Astrocyte (in vitro differentiated cells and primary cell): Measurements from ENCODE around the gene EXTL2. TPM values are rescaled to one million over a fixed set of nuclear protein-coding genes. Genes with fewer than 3 reads are reported as not detected.

Experiments used
- DNase-seq: peaks from one replicate; pipeline ENCODE4 v3.0.0-alpha.2; 2010; ENCODE audit warnings: low read depth
- FAIRE-seq: peaks from 2 replicates; lab custom pipeline; 2011; peaks lifted over from hg19 to GRCh38; lab: Jason Lieb, UNC
- H2AFZ ChIP-seq: 2 replicates; pipeline ENCODE4 v1.6.0; 2012; ENCODE audit warnings: low read depth, low read length, inconsistent platforms
- H3K27ac ChIP-seq: 2 replicates; pipeline ENCODE4 v1.5.1; 2011; ENCODE audit warnings: low read depth, low read length, inconsistent platforms
- H3K27me3 ChIP-seq: 2 replicates; pipeline ENCODE4 v1.6.0; 2011; ENCODE audit warnings: low read length, inconsistent platforms; ENCODE audit not compliant: insufficient read depth
- H3K36me3 ChIP-seq: 2 replicates; pipeline ENCODE4 v1.5.1; 2011; ENCODE audit warnings: low read length, inconsistent platforms; ENCODE audit not compliant: insufficient read depth
- H3K4me1 ChIP-seq: 2 replicates; pipeline ENCODE4 v1.5.1; 2011; ENCODE audit warnings: low read length, inconsistent platforms; ENCODE audit not compliant: insufficient read depth
- H3K4me2 ChIP-seq: 2 replicates; pipeline ENCODE4 v1.6.0; 2012; ENCODE audit warnings: low read length, inconsistent platforms
- H3K4me3 ChIP-seq: 2 replicates; pipeline ENCODE4 v1.5.1; 2011; ENCODE audit warnings: low read depth, mild to moderate bottlenecking, low read length, inconsistent platforms; ENCODE audit not compliant: insufficient read depth
- H3K79me2 ChIP-seq: 2 replicates; pipeline ENCODE4 v1.6.0; 2012; ENCODE audit warnings: mild to moderate bottlenecking, low read length, inconsistent platforms; ENCODE audit not compliant: insufficient read depth
- H3K9ac ChIP-seq: 2 replicates; pipeline ENCODE4 v1.6.0; 2012; ENCODE audit warnings: mild to moderate bottlenecking, low read length, inconsistent platforms
- H3K9me3 ChIP-seq: 2 replicates; pipeline ENCODE4 v1.5.1; 2012; ENCODE audit warnings: low read depth, mild to moderate bottlenecking, low read length, inconsistent platforms; ENCODE audit not compliant: insufficient read depth
- H4K20me1 ChIP-seq: 2 replicates; pipeline ENCODE4 v1.6.0; 2012; ENCODE audit warnings: low read length, inconsistent platforms; ENCODE audit not compliant: insufficient read depth
- H3K27ac Mint-ChIP-seq: one replicate; pipeline ENCODE4 v1.8.0; 2021; ENCODE audit warnings: mild to moderate bottlenecking, mixed read lengths; ENCODE audit not compliant: unreplicated experiment
- H3K27me3 Mint-ChIP-seq: one replicate; pipeline ENCODE4 v1.8.0; 2021; ENCODE audit warnings: low read depth, mixed read lengths; ENCODE audit not compliant: unreplicated experiment
- H3K36me3 Mint-ChIP-seq: one replicate; pipeline ENCODE4 v1.8.0; 2021; ENCODE audit warnings: low read depth, mixed read lengths; ENCODE audit not compliant: unreplicated experiment
- H3K4me1 Mint-ChIP-seq: one replicate; pipeline ENCODE4 v1.8.0; 2021; ENCODE audit warnings: low read depth, mixed read lengths; ENCODE audit not compliant: unreplicated experiment
- H3K4me3 Mint-ChIP-seq: one replicate; pipeline ENCODE4 v1.8.0; 2021; ENCODE audit warnings: mild to moderate bottlenecking, moderate library complexity, mixed read lengths; ENCODE audit not compliant: unreplicated experiment
- H3K9me3 Mint-ChIP-seq: one replicate; pipeline ENCODE4 v1.8.0; 2021; ENCODE audit warnings: mild to moderate bottlenecking, mixed read lengths; ENCODE audit not compliant: unreplicated experiment
- CTCF ChIP-seq: IDR thresholded peaks from 2 replicates; pipeline ENCODE4 v1.5.1; 2011; ENCODE audit warnings: low read depth, mild to moderate bottlenecking, inconsistent platforms, low read length, moderate library complexity; ENCODE audit not compliant: insufficient read depth
- EZH2 ChIP-seq: IDR thresholded peaks from 2 replicates; pipeline ENCODE4 v1.6.1; 2012; ENCODE audit warnings: mild to moderate bottlenecking, low read length, inconsistent platforms; ENCODE audit not compliant: insufficient read depth
- total RNA-seq: library from RNA; stranded (reverse); gene quantifications from 2 replicates; pipeline ENCODE4 v1.2.1, GENCODE V29; 2021

EXTL2 gene
- total RNA-seq, 1 donor from 2014 or later = 36.2 TPM

DNA sequence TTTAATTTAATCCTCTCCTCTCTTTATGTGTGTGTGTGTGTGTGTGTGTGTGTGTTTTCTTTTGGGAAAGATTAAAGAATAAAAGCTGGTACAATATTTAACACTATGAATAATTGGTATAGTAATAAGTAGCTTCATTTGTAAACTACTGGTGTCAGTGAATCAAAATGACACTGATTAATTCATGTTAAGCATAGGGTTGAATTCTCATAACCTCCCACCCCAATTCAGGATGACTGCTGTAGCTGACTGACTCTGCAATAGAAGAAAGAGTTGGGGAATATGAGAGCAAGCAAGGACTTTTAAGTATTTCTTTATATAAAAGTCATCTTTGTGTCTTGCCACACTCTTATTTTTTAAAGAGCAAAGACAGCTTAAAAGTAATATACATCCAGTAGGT is 14.4 kb upstream of the EXTL2 start:
- Histone ChIP-seq H3K27ac (no peak overlapping the region), H3K36me3 (peaks cover 46% of the 10 kb centered on the region), H2AFZ (no peak overlapping the region), H3K79me2 (peaks cover 17% of the 10 kb centered on the region), H3K4me1 (no peaks in the 10 kb centered on the region), H4K20me1 (peaks cover 18% of the 10 kb centered on the region), H3K4me3 (no peak overlapping the region), H3K9me3 (no peaks in the 10 kb centered on the region), H3K4me2 (no peak overlapping the region), H3K9ac (no peak overlapping the region), H3K27me3 (no peaks in the 10 kb centered on the region)
- Mint-ChIP-seq H3K4me3 (no peak overlapping the region), H3K9me3 (no peaks in the 10 kb centered on the region), H3K27me3 (no peaks in the 10 kb centered on the region), H3K4me1 (peaks cover 7% of the 10 kb centered on the region), H3K27ac (no peak overlapping the region), H3K36me3 (peaks cover 13% of the 10 kb centered on the region)
- TF ChIP-seq EZH2 (no peak), CTCF (no peak)
- FAIRE-seq = no peak
- DNase-seq = no peak

GRCh38 chr1:100907887-100908286 is 13.2 kb upstream of the EXTL2 start:
- Mint-ChIP-seq H3K4me1 (peaks cover 6% of the 10 kb centered on the region), H3K36me3 (peaks cover 13% of the 10 kb centered on the region), H3K9me3 (no peaks in the 10 kb centered on the region), H3K27me3 (no peaks in the 10 kb centered on the region), H3K4me3 (no peak overlapping the region), H3K27ac (no peak overlapping the region)
- Histone ChIP-seq H3K9me3 (no peaks in the 10 kb centered on the region), H3K4me1 (no peaks in the 10 kb centered on the region), H3K4me3 (no peak overlapping the region), H3K9ac (no peak overlapping the region), H2AFZ (no peak overlapping the region), H3K27me3 (no peaks in the 10 kb centered on the region), H3K79me2 (peaks cover 28% of the 10 kb centered on the region), H4K20me1 (peaks cover 18% of the 10 kb centered on the region), H3K36me3 (peaks cover 36% of the 10 kb centered on the region), H3K27ac (no peak overlapping the region), H3K4me2 (no peak overlapping the region)
- DNase-seq = no peak
- no peak for TF ChIP-seq CTCF
- no peak for TF ChIP-seq EZH2
- no peak for FAIRE-seq

DNA sequence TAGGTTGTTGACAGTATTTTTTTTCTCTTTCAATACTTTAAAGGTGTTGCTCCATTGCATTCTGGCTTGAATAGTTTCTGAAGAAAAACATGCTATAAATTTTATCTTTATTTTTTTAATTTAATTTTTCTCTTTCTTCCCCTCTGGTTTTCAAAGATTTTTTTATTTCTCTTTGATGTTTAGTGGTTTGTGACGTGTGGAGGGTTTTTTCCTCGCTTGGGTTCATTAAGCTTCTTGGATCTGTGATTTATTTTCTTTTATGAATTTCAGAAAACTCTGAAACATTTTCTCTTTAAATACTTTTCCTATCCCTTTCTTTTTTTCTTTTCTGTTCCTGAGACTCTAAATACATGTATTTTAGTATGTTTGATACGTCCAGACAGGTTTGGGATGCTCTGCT is 10.5 kb upstream of the EXTL2 start:
- no peak for FAIRE-seq
- no peak overlapping the region for H2AFZ ChIP-seq
- H3K36me3 ChIP-seq = peaks cover 31% of the 10 kb centered on the region
- Mint-ChIP-seq H3K4me1 (peaks cover 5% of the 10 kb centered on the region), H3K27ac (no peak overlapping the region), H3K4me3 (no peak overlapping the region), H3K9me3 (no peaks in the 10 kb centered on the region), H3K36me3 (peaks cover 11% of the 10 kb centered on the region), H3K27me3 (no peaks in the 10 kb centered on the region)
- no peak overlapping the region for H3K9ac ChIP-seq
- H3K27me3 ChIP-seq = no peaks in the 10 kb centered on the region
- H3K9me3 ChIP-seq = no peaks in the 10 kb centered on the region
- DNase-seq = no peak
- no peaks in the 10 kb centered on the region for H3K4me1 ChIP-seq
- no peak overlapping the region for H3K4me3 ChIP-seq
- TF ChIP-seq EZH2 (no peak), CTCF (no peak)
- peaks cover 44% of the 10 kb centered on the region for H3K79me2 ChIP-seq
- H4K20me1 ChIP-seq = peaks cover 22% of the 10 kb centered on the region
- no peak overlapping the region for H3K4me2 ChIP-seq
- no peak overlapping the region for H3K27ac ChIP-seq
